GM12878 (cell line): ENCODE results near the gene CHN2. TPM values are rescaled to one million over a fixed set of nuclear protein-coding genes. Genes with fewer than 3 reads are reported as not detected.

Experiments used
- ATAC-seq: fragments of 200-7000 bp; cut with Tn5 transposase; 3 replicates; pipeline ENCODE4 v1.9.1; 2020; ENCODE audit warnings: mild to moderate bottlenecking, moderate library complexity
- BruUV-seq: library from RNA; stranded (reverse); fragments of 400-500 nt; replicated peaks from 2 replicates; lab custom pipeline; 2021; lab: Mats Ljungman, UMichigan
- CTCF ChIA-PET: fragments of 300-600 bp; sonication (Branson Sonifier 250); formaldehyde crosslinking; extraction: SDS; loops from one replicate; lab custom pipeline; 2021; ENCODE audit warnings: inconsistent platforms; lab: Yijun Ruan, JAX
- POLR2A ChIA-PET: fragments of 350-600 bp; formaldehyde crosslinking; extraction: SDS; loops from one replicate; lab custom pipeline; 2021; ENCODE audit warnings: inconsistent platforms; lab: Charles Lee
- RAD21 ChIA-PET: fragments of 300-600 bp; sonication (Branson Sonifier 250); formaldehyde crosslinking; loops from one replicate; lab custom pipeline; 2023; ENCODE audit warnings: antibody characterized with exemption; ENCODE audit not compliant: unreplicated experiment; lab: Charles Lee
- SMC1A ChIA-PET: fragments of 300-600 bp; sonication (Branson Sonifier 250); formaldehyde crosslinking; loops from one replicate; lab custom pipeline; 2023; ENCODE audit not compliant: unreplicated experiment, uncharacterized antibody; lab: Charles Lee
- DNase-seq: peaks from one replicate; pipeline ENCODE4 v3.0.0-alpha.2; 2011; ENCODE audit warnings: low read depth, low spot score
- FAIRE-seq: peaks from 3 replicates; lab custom pipeline; 2011; peaks lifted over from hg19 to GRCh38; lab: Jason Lieb, UNC
- H2AFZ ChIP-seq: 2 replicates; pipeline ENCODE4 v1.6.0; 2011; ENCODE audit warnings: low read depth, low read length, control low read depth; ENCODE audit not compliant: control insufficient read depth
- H3K27ac ChIP-seq: 2 replicates; pipeline ENCODE4 v1.5.1; 2011; ENCODE audit warnings: control low read depth; ENCODE audit not compliant: control insufficient read depth, insufficient read depth
- H3K27me3 ChIP-seq, 2 experiments: replicated peaks in 1 of 2; 2 replicates each; pipeline versions ENCODE4 v1.6.0 to v1.6.1; 2011; ENCODE audit warnings: low read length in 1 of 2; ENCODE audit not compliant: control insufficient read depth in 2 of 2, insufficient read depth in 2 of 2
- H3K36me3 ChIP-seq, 2 experiments: 2 replicates each; pipeline ENCODE4 v1.5.1; 2011; ENCODE audit warnings: low read length in 1 of 2; ENCODE audit not compliant: control insufficient read depth in 2 of 2, insufficient read depth in 2 of 2
- H3K4me1 ChIP-seq: 2 replicates; pipeline ENCODE4 v1.6.1; 2011; ENCODE audit warnings: mild to moderate bottlenecking, low read length, moderate library complexity, mixed read lengths; ENCODE audit not compliant: control insufficient read depth, insufficient read depth
- H3K4me2 ChIP-seq: 2 replicates; pipeline ENCODE4 v1.6.0; 2011; ENCODE audit warnings: control low read depth; ENCODE audit not compliant: control insufficient read depth, insufficient read depth
- H3K4me3 ChIP-seq: fragments of 200-600 bp; sonication (generic); 2 replicates; pipeline ENCODE4 v1.5.1; 2016
- H3K79me2 ChIP-seq: 2 replicates; pipeline ENCODE4 v1.6.0; 2011; ENCODE audit warnings: low read length; ENCODE audit not compliant: control insufficient read depth, insufficient read depth
- H3K9ac ChIP-seq: 2 replicates; pipeline ENCODE4 v1.8.0; 2011; ENCODE audit warnings: low read length, control low read depth, mixed read lengths; ENCODE audit not compliant: control insufficient read depth, insufficient read depth
- H3K9me3 ChIP-seq: replicated peaks from 3 replicates; pipeline ENCODE4 v1.5.1; 2011; ENCODE audit warnings: mild to moderate bottlenecking, low read length; ENCODE audit not compliant: control insufficient read depth, insufficient read depth
- H4K20me1 ChIP-seq: 2 replicates; pipeline ENCODE4 v1.6.0; 2011; ENCODE audit not compliant: control insufficient read depth, insufficient read depth
- ATF3 ChIP-seq: IDR thresholded peaks from 2 replicates; pipeline ENCODE4 v1.6.1; 2011; ENCODE audit warnings: low read depth, mild to moderate bottlenecking, low read length, moderate library complexity, borderline replicate concordance; ENCODE audit errors: extremely low read depth
- BRCA1 ChIP-seq: IDR thresholded peaks from 2 replicates; pipeline ENCODE4 v1.6.1; 2011; ENCODE audit warnings: low read depth, low read length, improper control_type of control experiment
- DPF2 ChIP-seq: fragments of 450-650 bp; IDR thresholded peaks from 2 replicates; pipeline ENCODE4 v1.6.1; 2017; ENCODE audit warnings: mild to moderate bottlenecking
- ETV6 ChIP-seq, 2 experiments: fragments of 450-650 bp in 1 of 2; IDR thresholded peaks in 1 of 2; conservative IDR thresholded peaks in 1 of 2; 2 replicates each; pipeline ENCODE4 v1.6.1; 2014; ENCODE audit warnings: antibody characterized with exemption in 1 of 2, borderline replicate concordance in 1 of 2, low read depth in 1 of 2, mild to moderate bottlenecking in 1 of 2, moderate library complexity in 1 of 2
- NKRF ChIP-seq: fragments of 450-650 bp; conservative IDR thresholded peaks from 2 replicates; pipeline ENCODE4 v1.6.1; 2017; ENCODE audit warnings: mild to moderate bottlenecking, moderate library complexity
- WGBS: methylation state at CpG from one replicate; pipeline ENCODE4 v1.1.6; 2016; ENCODE audit warnings: low lambda C conversion rate; ENCODE audit not compliant: insufficient replicate concordance, insufficient coverage; ENCODE audit errors: missing lambda C conversion rate; 5-methylcytosine and 5-hydroxymethylcytosine counted together
- in situ Hi-C: fragments of 300-500 bp; cut with MboI; formaldehyde crosslinking; loops from 9 replicates; pipeline ENCODE4 v1.14.3; 2018; ENCODE audit warnings: mixed read lengths
- intact Hi-C: fragments of 100-400 bp; cut with micrococcal nuclease; formaldehyde crosslinking; loops from one replicate; pipeline ENCODE4 v1.14.2; 2022; ENCODE audit not compliant: unreplicated experiment
- polyA plus RNA-seq, 11 experiments: library from polyadenylated mRNA; depleted of rRNA in 4 of 11; unstranded in 6 of 11; stranded (reverse) in 5 of 11; fragments of >200 nt; fragmentation: Nextera tagmentation in 4 of 11; fragmentation: Illumina TruSeq in 1 of 11; extraction: Ambion mirVana in 4 of 11; extraction: Trizol in 1 of 11; gene quantifications; 1 replicate in 1 of 11; 2 replicates in 10 of 11; pipeline versions ENCODE4 v1.2.1 to v1.2.3, GENCODE V29; 2011 to 2016; ENCODE audit warnings: inconsistent platforms in 2 of 11, missing spikeins in 2 of 11, low read depth in 1 of 11
- total RNA-seq, 4 experiments: library from RNA; depleted of rRNA in 3 of 4; stranded (reverse); fragments of >200 nt in 3 of 4; fragmentation: Illumina TruSeq in 1 of 4; extraction: Trizol in 1 of 4; gene quantifications; 2 replicates each; pipeline versions ENCODE4 v1.2.1 to v1.2.3, GENCODE V29; 2013 to 2021

CHN2 gene
- total and polyA plus RNA-seq, 10 of the 15 experiments (the other 5 are each of a cell fraction or from before 2014, with no cell fraction given): 0.11 to 3.8 (median 0.37) TPM; not detected in 2

- Histone ChIP-seq H3K27ac (no peak overlapping the region), H3K4me2 (no peak overlapping the region), H3K4me1 (0 out of 2 replicates have a peak, but pooled peaks cover 3% of the 10 kb centered on the region), H2AFZ (no peak overlapping the region), H3K9ac (no peak overlapping the region), H4K20me1 (no peaks in the 10 kb centered on the region; the same call in 1 of the 2 replicates), H3K36me3 (no peaks in the 10 kb centered on the region), H3K27me3 (no peaks in the 10 kb centered on the region), H3K9me3 (no peaks in the 10 kb centered on the region), H3K79me2 (no peaks in the 10 kb centered on the region), H3K4me3 (no peak overlapping the region)
- TF ChIP-seq BRCA1 (no peak), ETV6 (conservative IDR thresholded peaks at IDR 0.05 in 1 of 2, IDR thresholded peaks at IDR 0.05 in 1 of 2; ENCODE audit: borderline replicate concordance in 1 of 2, low read depth in 1 of 2) (no peak), ATF3 (no peak), DPF2 (no peak), NKRF (no peak)
- WGBS: 10% methylated on average over 12 of the region's 12 CpGs
- ATAC-seq (no peak; the same call in 1 of the 3 replicates), FAIRE-seq (no peak), DNase-seq (no peak)
- intact Hi-C loops: no loop called here
- ChIA-PET CTCF (interaction anchor here (1.3 to 2.3 kb wide), 3 partner anchors 12 to 500 kb away, joined by 4 to 9 read pairs (median 8); no protein-coding TSS in a partner anchor), RAD21 (no interaction called here), SMC1A (interaction anchor here (1.5 kb wide), 1 partner anchor 10 kb away, joined by 3 read pairs; no protein-coding TSS in a partner anchor), POLR2A (no interaction called here)
- BruUV-seq: no TSS peak
- in situ Hi-C loops: no loop called here
Measured at GRCh38 chr7:29421010-29421956, 226.7 kb downstream of the CHN2 start.
